Caki2 (cell line): ENCODE data around the gene WAPL. TPM values are rescaled to one million over a fixed set of nuclear protein-coding genes. Genes with fewer than 3 reads are reported as not detected.
"Not testable (repeated sequence)": the region's sequence is repeated elsewhere in the genome, so short reads cannot be mapped to it uniquely, and the experiment has no call there.

ENCODE experiments used
- DNase-seq: peaks from one replicate; pipeline ENCODE4 v3.0.0-alpha.2; 2015; ENCODE audit warnings: low read depth
- in situ Hi-C: cut with HindIII; loops from 2 replicates; pipeline ENCODE4 v1.10.0; 2016; ENCODE audit warnings: low sequenced_read_pairs, low pct_unique_long_range_greater_than_20kb, mixed read lengths
- total RNA-seq: library from RNA; depleted of rRNA; stranded (reverse); fragments of >200 nt; shearing (Covaris generic); gene quantifications from 2 replicates; pipeline ENCODE4 v1.2.3, GENCODE V29; 2014; ENCODE audit warnings: low replicate concordance

Gene WAPL
- total RNA-seq, 1 experiment from 2014 or later, result 36.0 TPM

DNA sequence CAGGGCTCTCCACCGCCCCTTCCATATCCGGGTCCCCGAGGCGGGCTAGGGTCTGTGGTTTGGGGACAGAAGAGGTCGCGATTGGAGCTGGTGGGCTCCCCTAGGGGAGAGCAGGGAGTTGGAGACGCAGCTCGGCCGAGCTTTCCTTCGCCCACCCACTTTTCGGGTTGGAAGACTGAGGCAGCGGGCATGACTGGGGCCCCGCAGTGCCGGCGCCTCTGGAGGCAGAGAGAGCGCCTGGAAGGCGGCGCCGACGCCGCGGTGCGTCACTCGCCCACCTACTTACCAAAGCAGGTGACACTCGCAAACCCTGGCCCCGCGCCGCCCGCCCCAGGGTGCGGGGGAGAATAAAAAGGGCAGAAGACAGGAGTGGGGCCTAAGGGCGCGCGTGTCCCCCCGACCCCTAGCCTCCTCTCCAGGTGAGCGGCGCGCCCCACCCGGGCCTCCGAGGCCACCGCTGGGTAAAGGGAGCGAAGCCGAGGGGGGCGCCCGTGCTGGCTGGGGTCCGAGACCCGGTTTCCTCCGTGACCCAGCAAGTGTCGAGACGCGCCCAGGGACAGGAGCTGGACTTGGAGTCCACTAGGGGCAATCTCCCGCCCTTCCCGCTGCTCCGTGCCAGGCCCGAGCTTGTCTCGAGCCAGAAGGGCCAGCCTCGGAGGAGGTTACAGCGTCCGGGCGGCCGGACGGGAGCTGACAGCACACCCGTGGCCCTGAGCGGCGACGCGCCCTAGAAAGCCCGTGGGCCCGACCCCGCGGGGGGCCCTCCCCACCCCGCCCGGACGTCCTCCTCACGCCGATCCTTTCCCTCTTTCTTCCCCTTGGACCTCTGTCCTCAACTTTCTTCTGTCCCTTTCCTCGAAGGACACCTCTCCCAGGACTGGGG is 120.6 kb downstream of the WAPL start:
- peak; percentile 63 for DNase-seq
- in situ Hi-C loops, result no loop called here

DNA sequence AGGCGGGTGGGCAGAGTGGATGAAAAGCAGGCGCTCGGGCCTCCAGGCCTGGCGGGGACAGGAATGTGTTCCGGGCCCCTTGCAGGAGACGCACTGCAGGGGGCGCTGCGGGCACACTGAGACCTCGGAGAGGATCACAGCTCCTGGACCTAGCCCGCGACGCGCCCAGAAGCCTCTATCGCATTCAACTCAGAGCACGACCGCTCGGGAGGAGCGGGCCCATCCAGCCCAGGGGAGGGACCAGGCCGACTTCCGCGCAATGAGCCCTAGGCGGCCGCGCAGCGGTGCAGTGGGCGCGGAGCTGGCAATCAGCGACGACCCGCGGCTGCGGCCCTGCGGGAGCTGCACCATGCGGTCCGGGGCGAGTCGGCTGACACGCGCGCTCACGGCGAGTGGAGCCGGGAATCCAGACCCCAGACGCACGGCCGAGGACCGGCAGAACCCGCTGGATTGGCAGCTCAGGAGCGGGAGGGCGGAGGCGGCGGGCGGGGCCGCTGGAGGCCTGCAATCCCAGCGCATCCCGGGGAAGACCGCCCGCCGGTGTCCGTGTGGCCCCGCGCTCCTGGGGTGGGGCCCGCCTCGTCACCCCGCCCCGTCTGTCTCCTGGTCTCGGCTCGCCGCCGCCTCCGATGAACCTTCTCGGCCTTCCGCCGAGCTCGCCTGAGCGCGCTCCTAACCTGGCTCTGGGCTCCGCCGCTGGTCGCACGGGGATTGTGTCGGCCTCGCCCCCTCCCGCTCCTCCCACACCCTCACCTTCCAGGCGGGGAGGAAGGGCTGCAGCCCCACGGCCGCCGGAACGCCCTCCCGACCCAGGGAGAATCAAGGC is 121.5 kb downstream of the WAPL start:
- peak; percentile 96 for DNase-seq
- in situ Hi-C loops, result no loop called here

DNA sequence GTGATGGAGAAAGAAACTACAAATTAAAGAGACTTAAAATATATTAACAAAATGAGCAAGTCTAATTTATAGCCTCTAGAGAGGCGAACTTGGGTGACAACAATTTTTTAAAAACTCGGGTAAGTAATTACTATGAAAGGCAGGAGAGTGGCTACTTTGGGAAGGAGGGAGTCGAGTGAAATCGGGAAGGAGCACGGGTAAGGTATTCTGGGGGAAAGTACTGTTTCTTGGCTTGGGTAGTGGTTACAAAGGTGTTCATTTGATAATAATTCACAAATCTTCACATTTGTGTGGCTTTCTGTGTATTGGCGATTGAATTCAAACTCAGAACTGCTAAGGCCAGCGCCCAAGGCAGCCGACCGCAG is 122.1 kb downstream of the WAPL start:
- in situ Hi-C loops, result no loop called here
- no peak for DNase-seq

DNA sequence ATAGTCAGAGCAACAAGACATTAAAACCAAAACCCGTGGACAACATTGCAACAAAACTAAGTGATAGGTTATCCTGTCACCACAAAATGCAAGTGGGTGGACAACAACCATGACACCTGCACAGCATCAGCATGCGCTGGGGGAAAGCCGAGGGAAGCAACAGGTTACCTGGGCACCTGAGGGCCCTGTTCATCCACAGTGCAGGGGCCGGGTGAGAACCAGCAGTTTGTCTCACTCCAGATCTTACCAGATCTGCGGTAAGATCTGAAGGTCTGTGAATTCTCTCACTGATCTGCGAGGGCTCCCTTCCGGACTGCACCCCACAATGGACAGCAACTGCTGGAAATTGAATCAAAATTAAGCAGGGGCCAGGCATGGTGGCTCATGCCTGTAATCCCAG is 124.5 kb downstream of the WAPL start:
- in situ Hi-C loops, result no loop called here

DNA sequence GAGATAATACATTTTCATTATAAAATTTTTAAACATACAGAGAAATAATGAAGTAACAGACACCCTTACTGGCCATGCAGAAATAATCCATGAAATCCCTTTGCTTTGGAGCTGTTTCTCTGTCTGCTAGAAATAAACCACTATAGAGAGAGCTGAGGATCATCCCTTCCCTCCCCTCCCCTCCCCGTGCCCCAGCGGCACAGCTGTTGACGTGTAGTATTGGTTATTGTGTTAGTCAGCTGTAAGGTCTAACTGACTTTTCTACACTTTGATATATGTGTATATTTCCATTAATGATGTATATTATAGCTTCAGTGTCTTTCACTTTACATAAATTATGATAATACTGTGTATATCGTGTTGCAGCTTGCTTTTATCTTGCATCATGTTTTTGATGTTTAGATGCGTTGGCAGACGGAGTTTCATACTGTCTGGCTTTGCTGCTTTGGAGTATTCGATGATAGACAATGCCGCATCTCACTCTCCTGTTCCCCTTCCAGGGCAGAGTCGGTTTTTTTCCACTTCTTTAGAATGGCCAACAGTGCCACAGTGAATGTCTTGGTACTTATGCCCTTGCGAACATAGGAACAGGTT is 127.6 kb downstream of the WAPL start:
- in situ Hi-C loops, result no loop called here
- no peak for DNase-seq

More for the DNA sequence above, 124.5 kb downstream of the WAPL start:
- DNase-seq, result no peak

DNA sequence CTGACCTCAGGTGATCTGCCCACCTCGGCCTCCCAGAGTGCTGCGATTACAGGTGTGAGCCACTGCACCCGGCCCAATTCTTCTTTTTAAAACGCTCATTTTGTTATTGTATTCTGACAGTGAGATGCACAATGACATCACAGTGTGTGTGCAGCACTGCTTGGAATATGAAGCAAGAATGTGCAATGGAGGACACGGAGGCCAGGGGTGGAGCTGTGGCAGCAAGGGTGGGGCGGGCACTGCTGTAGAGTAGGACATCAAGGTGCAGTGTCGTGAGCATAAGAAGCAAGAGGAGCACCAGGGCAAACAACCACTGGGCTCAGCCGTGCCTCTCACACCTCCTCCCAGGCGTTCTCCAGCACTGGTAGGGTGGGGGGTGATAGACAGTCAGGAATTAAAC is 128.2 kb downstream of the WAPL start:
- in situ Hi-C loops, result no loop called here
- DNase-seq, result no peak

DNA sequence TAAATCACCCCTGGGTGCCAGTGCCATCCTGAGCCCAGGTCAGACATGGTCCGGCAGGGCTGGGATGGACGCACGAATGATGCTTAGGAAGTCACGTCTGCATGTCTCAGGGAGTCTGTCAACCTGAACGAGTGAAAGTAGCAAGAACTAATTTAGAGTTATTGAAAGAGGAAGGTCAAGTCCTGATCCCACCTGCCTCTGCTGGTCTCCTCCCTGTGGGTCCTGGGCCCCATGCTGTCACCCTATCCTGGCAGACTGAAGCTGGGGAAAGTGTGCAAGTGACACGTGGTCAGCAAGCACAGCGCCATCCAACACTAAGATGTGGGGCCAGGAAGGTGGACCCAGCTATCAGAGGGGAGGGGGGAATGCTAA is 128.9 kb downstream of the WAPL start:
- no peak for DNase-seq
- in situ Hi-C loops, result no loop called here

DNA sequence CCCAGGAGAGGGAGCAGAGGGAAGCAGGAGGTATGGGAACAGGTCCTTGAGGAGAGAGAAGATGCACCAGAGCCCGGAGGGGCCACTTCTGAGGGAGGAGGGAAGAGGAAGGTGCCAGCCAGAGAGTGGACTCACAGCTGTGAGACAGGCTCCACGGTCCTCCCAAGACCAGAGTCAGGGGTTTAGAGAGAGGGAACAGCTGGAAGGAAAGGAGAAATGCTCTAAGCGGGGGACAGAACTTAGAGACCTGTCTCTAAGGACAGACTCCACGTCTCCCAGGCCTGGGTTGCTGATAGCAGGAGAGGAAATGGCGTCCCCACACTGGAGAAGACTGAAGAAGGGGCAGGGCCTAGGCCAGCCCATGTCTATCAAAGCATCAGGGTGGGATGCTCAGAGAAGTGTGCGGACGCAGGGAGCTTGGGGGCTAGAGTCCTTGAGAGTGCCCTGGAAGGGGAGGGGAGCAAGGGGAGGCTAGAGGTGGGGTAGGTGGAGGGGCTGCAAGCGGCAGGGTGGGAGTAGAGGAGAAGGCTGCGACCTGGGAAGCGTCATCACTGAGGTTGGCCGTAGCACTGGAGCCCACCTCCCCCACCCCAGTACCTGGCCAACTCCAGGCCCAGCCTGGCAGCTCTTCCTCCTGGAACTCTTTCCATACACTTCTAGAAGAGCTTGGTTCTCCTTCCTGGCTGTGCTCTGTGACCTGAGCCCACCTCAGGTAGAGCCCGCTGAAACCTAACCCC is 129.4 kb downstream of the WAPL start:
- DNase-seq, result no peak
- in situ Hi-C loops, result no loop called here

DNA sequence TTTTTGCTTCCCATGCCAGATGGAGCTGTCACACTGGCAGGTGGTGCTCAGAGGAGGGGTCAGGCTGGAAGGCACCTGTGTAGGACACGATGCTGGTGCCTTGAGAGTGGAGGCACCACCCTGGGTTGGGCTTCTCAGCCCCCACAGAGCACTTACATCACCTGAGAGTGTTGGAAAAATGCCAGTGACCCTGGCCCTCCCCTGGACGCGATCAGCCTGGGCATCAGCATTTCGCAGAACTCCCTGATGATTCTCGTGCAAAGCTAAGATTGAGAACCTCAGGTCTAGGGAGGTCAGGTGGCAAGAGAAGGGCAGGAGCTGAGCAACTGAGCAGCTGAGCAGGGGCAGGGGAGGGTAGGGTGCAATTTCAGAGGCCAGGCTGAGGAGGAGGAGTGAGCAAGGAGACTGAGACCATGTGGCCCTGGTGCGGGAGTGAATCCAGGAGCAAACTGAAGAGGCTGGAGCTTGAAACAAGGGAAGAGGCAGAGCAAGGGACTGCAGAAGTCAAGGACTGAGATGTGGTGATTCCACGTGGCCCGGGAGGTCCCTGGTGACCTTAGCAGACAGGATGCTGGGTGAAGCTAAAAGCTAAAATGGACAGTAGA is 130.3 kb downstream of the WAPL start:
- DNase-seq, result no peak
- in situ Hi-C loops, result no loop called here

DNA sequence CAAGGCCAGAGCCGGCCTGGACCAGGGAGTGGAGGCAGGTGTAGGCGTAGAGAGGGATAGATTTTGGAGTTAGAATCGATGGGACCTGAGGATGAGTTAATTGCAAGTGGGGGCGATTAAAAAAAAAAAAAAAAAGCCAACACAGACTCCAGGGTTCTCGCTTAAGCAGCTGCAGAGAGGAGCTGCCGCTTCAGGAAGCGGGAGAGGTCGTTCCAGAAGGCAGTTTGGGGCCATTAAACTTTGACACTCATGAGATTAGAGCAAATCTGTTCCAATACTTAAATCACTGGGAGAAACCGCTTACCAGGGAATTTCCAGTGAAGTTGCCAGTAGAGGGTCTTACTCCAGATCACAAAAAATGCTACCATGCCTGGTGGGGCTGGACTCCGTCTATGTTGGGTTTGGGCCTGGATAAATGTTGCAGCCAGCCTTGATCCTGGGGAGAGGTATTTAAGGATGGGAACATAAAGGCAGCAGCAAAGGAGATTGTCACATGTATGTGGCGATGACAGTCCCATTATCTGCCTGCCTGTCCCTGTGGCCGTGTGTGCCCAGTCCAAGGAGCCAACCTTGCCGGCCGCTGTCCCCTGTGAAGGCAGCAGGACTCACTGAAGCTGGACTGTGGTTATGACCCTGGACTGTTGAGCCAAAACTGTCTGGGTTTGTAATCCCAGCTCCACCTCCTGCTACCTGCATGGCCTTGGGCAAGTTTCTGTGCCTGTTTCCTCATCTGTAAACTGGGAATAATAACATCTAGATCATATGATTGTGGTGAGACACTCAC is 131.1 kb downstream of the WAPL start:
- in situ Hi-C loops, result no loop called here

DNA sequence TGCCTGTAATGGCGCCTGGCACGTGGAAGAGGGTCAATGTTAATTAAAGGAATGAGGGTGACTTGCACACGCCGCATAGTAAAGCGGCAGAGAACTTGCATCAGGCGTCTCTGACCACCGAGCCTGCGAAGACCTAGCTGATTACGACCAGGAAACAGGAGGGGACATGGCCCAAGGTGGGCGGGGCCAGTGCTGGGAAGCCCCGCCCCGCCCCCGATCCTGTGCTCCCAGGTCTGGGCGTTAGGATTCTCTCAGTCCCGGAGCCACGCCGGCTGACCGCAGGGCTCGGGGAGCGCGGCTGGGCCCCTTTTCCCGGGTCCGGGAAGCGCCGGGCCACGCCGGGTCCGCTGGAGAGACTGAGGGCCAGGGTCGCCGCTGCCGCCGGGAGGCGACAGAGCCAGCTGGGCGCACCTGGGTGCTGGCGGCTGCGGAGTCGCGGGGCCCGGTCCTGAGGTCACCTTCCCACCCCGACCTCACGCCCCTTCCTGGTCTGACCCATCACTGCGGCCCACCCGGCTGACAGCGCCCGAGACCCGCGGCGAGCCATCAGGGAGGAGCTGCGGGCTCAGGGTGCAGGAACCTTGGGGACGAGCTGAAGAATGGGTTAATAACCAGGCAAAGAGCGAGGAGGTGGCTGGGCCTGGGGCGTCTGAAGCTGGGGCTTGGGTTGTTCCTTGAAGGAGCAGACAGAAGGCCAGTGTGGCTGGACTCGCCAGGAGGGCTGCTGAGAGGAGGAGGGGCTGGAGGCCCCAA is 132.0 kb downstream of the WAPL start:
- in situ Hi-C loops, result no loop called here
- DNase-seq, result no peak

More for the DNA sequence above, 131.1 kb downstream of the WAPL start:
- DNase-seq, result no peak

DNA sequence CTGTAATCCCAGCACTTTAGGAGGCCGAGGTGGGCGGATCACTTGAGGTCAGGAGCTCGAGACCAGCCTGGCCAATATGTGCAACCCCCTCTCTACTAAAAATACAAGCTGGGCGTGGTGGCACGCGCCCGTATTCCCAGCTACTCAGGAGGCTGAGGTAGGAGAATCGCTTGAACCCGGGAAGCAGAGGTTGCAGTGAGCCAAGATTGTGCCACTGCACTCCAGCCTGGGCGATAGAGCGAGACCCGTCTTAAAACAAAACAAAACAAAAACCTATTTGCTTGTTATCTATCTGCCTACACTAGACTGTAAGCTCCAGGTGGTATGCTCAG is 132.5 kb downstream of the WAPL start:
- DNase-seq, in situ Hi-C loops: not testable (repeated sequence)

DNA sequence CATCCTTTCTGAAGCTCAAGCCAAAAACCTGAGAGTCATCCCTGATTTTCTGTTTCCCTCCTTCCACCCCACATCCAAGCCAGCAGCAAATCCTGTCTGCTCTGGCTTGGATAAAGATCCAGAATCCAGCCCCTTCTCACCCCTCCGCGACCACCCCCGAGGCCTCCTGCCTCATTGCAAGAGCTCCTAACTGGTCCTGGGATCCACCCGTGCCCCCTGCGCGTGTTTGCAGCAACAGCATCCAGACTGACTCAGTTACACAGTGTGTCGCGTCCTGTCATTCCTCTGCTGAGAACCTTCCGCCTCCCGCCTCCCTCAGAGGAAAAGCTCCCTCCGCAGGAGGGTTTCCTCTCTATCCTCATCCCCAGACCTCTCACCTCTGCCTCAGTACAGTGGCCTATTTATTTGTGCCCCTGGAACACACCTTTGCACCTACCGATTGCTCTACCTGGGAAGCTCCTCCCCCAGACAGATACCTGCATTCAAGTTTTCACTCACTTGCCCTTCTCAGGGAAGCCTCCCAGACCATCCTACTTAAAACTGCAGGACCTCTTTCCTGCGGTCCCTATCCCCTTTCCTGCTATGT is 133.4 kb downstream of the WAPL start:
- no peak for DNase-seq
- in situ Hi-C loops, result no loop called here

DNA sequence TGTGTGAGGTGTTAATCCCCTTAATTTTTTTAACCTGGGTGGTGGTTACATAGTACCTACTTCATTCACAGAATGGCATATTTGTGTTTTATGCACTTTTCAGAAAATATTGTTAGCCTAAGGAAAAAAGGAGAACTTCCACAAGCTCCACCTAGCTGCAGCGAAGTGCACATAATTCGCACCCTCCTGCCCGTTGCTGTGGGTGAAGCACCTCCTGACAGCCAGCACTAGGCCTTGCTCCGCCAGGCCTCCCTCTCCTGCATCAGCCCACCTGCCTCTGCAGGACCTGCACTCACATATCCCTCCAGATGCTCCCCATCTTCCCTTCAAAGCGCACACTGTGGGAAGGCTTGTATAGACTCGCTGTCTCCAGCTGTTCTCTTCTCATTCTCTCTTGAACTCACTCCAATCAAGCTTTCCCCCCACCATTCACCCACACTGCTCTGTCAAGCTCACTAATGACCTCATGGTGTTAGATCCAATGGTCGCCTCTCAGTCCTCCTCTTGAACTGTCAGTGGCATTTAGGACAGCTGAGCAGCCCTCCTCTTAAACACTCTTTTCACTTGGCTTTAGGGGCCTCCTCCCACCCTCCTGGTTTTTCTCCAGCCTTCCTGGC is 134.3 kb downstream of the WAPL start:
- DNase-seq, result no peak
- in situ Hi-C loops, result no loop called here

DNA sequence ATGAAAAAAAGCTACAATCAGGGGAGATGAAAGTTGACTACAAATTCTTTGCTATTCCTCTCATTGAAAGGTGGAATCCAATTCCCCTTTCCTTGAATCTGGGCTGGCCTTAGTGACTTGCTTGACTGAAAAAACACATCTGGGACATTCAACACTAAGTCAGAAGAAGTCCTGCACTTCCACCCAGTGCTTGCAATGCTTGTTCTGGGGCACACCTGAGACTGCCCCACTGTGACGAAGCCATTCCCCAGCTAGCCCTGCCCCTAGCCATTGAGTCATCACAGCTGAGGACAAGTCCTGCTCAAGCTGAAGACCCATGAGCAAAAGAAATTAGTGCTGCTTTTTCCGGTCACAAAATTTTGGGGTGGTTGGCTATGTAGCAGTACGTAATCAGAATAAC is 135.8 kb downstream of the WAPL start:
- DNase-seq, result no peak
- in situ Hi-C loops, result no loop called here
